OCI-LY7 (cell line): ENCODE results near the gene LIMS1.

Source experiments
- CTCF ChIP-seq: fragments of 200-600 bp; sonication (generic); conservative IDR thresholded peaks from 2 replicates; pipeline ENCODE4 v1.5.1; 2014; ENCODE audit warnings: mild to moderate bottlenecking, antibody characterized with exemption, low read length, moderate library complexity, mixed read lengths
- EZH2phosphoT487 ChIP-seq: fragments of 200-600 bp; sonication (generic); IDR thresholded peaks from 2 replicates; pipeline ENCODE4 v1.6.1; 2018; ENCODE audit warnings: low read depth, borderline replicate concordance, mild to moderate bottlenecking, mixed run types, antibody characterized with exemption, low read length, moderate library complexity, mixed read lengths

- TF ChIP-seq CTCF (no peak), EZH2phosphoT487 (no peak)
These were observed 103.0 kb downstream of the LIMS1 start for GRCh38 chr2:108637304-108637669.
